HCT116 (cell line): ENCODE results near the gene TUBA3C. TPM values are rescaled to one million over a fixed set of nuclear protein-coding genes. Genes with fewer than 3 reads are reported as not detected.
"Not testable (repeated sequence)": the region's sequence is repeated elsewhere in the genome, so short reads cannot be mapped to it uniquely, and the experiment has no call there.

ENCODE experiments used
- ATAC-seq: fragments of 200-7000 bp; cut with Tn5 transposase; 2 replicates; pipeline ENCODE4 v1.9.1; 2020; ENCODE audit warnings: mild to moderate bottlenecking, moderate library complexity
- BruUV-seq: library from RNA; stranded (reverse); fragments of 400-500 nt; replicated peaks from 2 replicates; lab custom pipeline; 2021; lab: Mats Ljungman, UMichigan
- CTCF ChIA-PET: fragments of 300-600 bp; sonication (Branson Sonifier 250); formaldehyde crosslinking; loops from one replicate; lab custom pipeline; 2021; ENCODE audit warnings: antibody characterized with exemption; lab: Charles Lee
- POLR2A ChIA-PET: fragments of 300-600, 350-600 bp; sonication (Branson Sonifier 250); formaldehyde crosslinking; loops from one replicate; lab custom pipeline; 2021; ENCODE audit warnings: antibody characterized with exemption; lab: Charles Lee
- RAD21 ChIA-PET, 2 experiments: fragments of 300-600 bp; sonication (Branson Sonifier 250); formaldehyde crosslinking; loops; one replicate each; lab custom pipeline; 2023; ENCODE audit warnings: low total read pairs in 2 of 2; ENCODE audit not compliant: uncharacterized antibody in 2 of 2, unreplicated experiment in 2 of 2, low non-redundant PET in 1 of 2; lab: Charles Lee
- DNase-seq: peaks from one replicate; pipeline ENCODE4 v3.0.0-alpha.2; 2010; ENCODE audit warnings: low read depth, low spot score
- H2AFZ ChIP-seq: fragments of 200-600 bp; shearing (Covaris generic), sonication (generic); 2 replicates; pipeline ENCODE4 v1.6.1; 2017; ENCODE audit warnings: low read depth, mixed run types, mixed read lengths, antibody characterized with exemption, low read length; ENCODE audit not compliant: poor library complexity, severe bottlenecking
- H3K27ac ChIP-seq: 2 replicates; pipeline ENCODE4 v1.5.1; 2012; ENCODE audit warnings: low read depth, low read length
- H3K27me3 ChIP-seq: fragments of 200-600 bp; sonication (generic); 2 replicates; pipeline ENCODE4 v1.6.1; 2016; ENCODE audit warnings: mixed run types, low read length, mixed read lengths; ENCODE audit not compliant: insufficient read depth
- H3K36me3 ChIP-seq, 2 experiments: fragments of 200-500 bp in 1 of 2; fragments of 200-600 bp in 1 of 2; sonication (Bioruptor generic) in 1 of 2; sonication (generic) in 1 of 2; 2 replicates each; pipeline versions ENCODE4 v1.5.1 to v1.6.1; 2014 to 2016; ENCODE audit warnings: low read length in 2 of 2, inconsistent platforms in 1 of 2, mixed read lengths in 1 of 2, mixed run types in 1 of 2; ENCODE audit not compliant: insufficient read depth in 2 of 2, control insufficient read depth in 1 of 2
- H3K4me1 ChIP-seq, 2 experiments: fragments of 200-600 bp in 1 of 2; sonication (generic) in 1 of 2; 2 replicates each; pipeline versions ENCODE4 v1.5.1 to v1.6.1; 2012 to 2017; ENCODE audit warnings: low read length in 2 of 2, inconsistent platforms in 1 of 2, mild to moderate bottlenecking in 1 of 2, mixed read lengths in 1 of 2, mixed run types in 1 of 2, moderate library complexity in 1 of 2; ENCODE audit not compliant: insufficient read depth in 2 of 2, control insufficient read depth in 1 of 2
- H3K4me2 ChIP-seq: fragments of 200-600 bp; sonication (generic); 2 replicates; pipeline ENCODE4 v1.6.1; 2017; ENCODE audit warnings: mixed run types, low read length, mixed read lengths
- H3K4me3 ChIP-seq, 2 experiments: fragments of 200-600 bp in 1 of 2; sonication (generic) in 1 of 2; replicated peaks in 1 of 2; 2 replicates each; pipeline ENCODE4 v1.5.1; 2011 to 2016; ENCODE audit warnings: low read length in 2 of 2, control low read depth in 1 of 2, low read depth in 1 of 2, mild to moderate bottlenecking in 1 of 2, mixed read lengths in 1 of 2, mixed run types in 1 of 2
- H3K79me2 ChIP-seq: fragments of 200-600 bp; sonication (generic); 2 replicates; pipeline ENCODE4 v1.6.1; 2017; ENCODE audit warnings: mild to moderate bottlenecking, mixed run types, low read length, moderate library complexity, mixed read lengths; ENCODE audit not compliant: insufficient read depth
- H3K9ac ChIP-seq: fragments of 200-600 bp; sonication (generic); 2 replicates; pipeline ENCODE4 v1.6.1; 2016; ENCODE audit warnings: low read length, mixed read lengths
- H3K9me2 ChIP-seq: fragments of 200-600 bp; sonication (generic), shearing (Covaris generic); 2 replicates; pipeline ENCODE4 v1.6.1; 2017; ENCODE audit warnings: mixed run types, mild to moderate bottlenecking, moderate library complexity; ENCODE audit not compliant: insufficient read depth
- H3K9me3 ChIP-seq, 2 experiments: fragments of 200-500 bp in 1 of 2; fragments of 200-600 bp in 1 of 2; sonication (Bioruptor generic) in 1 of 2; sonication (generic) in 1 of 2; 2 replicates each; pipeline ENCODE4 v1.6.1; 2014 to 2017; ENCODE audit warnings: low read length in 2 of 2, mixed read lengths in 2 of 2, inconsistent platforms in 1 of 2, low read depth in 1 of 2, mild to moderate bottlenecking in 1 of 2, mixed run types in 1 of 2, moderate library complexity in 1 of 2; ENCODE audit not compliant: control insufficient read depth in 1 of 2, insufficient read depth in 1 of 2
- H4K20me1 ChIP-seq: fragments of 200-600 bp; sonication (generic), shearing (Covaris generic); 2 replicates; pipeline ENCODE4 v1.6.1; 2017; ENCODE audit warnings: mixed run types, mild to moderate bottlenecking, moderate library complexity; ENCODE audit not compliant: insufficient read depth
- CBX3 ChIP-seq: IDR thresholded peaks from 2 replicates; pipeline ENCODE4 v1.6.1; 2012; ENCODE audit warnings: low read depth
- EGR1 ChIP-seq: IDR thresholded peaks from 2 replicates; pipeline ENCODE4 v1.6.1; 2012; ENCODE audit warnings: low read depth
- ELF1 ChIP-seq: IDR thresholded peaks from 2 replicates; pipeline ENCODE4 v1.6.1; 2012; ENCODE audit warnings: low read depth, borderline replicate concordance
- EZH2phosphoT487 ChIP-seq: fragments of 200-600 bp; IDR thresholded peaks from 2 replicates; pipeline ENCODE4 v1.6.1; 2018; ENCODE audit warnings: antibody characterized with exemption, borderline replicate concordance
- RAD21 ChIP-seq: IDR thresholded peaks from 2 replicates; pipeline ENCODE4 v1.6.1; 2012; ENCODE audit warnings: low read depth, mild to moderate bottlenecking
- SP1 ChIP-seq: IDR thresholded peaks from 2 replicates; pipeline ENCODE4 v1.6.1; 2012; ENCODE audit warnings: low read depth
- SRF ChIP-seq: IDR thresholded peaks from 2 replicates; pipeline ENCODE4 v1.6.1; 2012; ENCODE audit warnings: low read depth
- YY1 ChIP-seq: IDR thresholded peaks from 2 replicates; pipeline ENCODE4 v1.6.1; 2011; ENCODE audit warnings: low read length, low read depth, moderate library complexity, mild to moderate bottlenecking; ENCODE audit not compliant: insufficient replicate concordance; ENCODE audit errors: extremely low read depth
- ZNF274 ChIP-seq: fragments of 200-500 bp; sonication (Bioruptor generic); IDR thresholded peaks from 2 replicates; pipeline ENCODE4 v1.6.1; 2014; ENCODE audit warnings: mild to moderate bottlenecking, low read depth, low read length, inconsistent platforms
- intact Hi-C: fragments of 100-400 bp; cut with micrococcal nuclease; formaldehyde crosslinking; loops from 2 replicates; pipeline ENCODE4 v1.10.0; 2022
- total RNA-seq: library from RNA; stranded (reverse); gene quantifications from one replicate; pipeline ENCODE4 v1.2.1, GENCODE V29; 2021; ENCODE audit not compliant: unreplicated experiment
- TF ChIP-seq, protein P1 (sequence below): IDR thresholded peaks from 2 replicates; pipeline ENCODE4 v1.6.1; 2012
- TF ChIP-seq, protein P2 (sequence below): IDR thresholded peaks from 2 replicates; pipeline ENCODE4 v1.6.1; 2011; ENCODE audit warnings: mild to moderate bottlenecking, low read length, moderate library complexity; ENCODE audit not compliant: insufficient replicate concordance; ENCODE audit errors: extremely low read depth
- TF ChIP-seq, protein P3 (sequence below): IDR thresholded peaks from 2 replicates; pipeline ENCODE4 v1.6.1; 2012
- TF ChIP-seq, protein P4 (sequence below), 3 experiments: fragments of 200-600 bp in 1 of 3; sonication (generic) in 1 of 3; IDR thresholded peaks in 2 of 3; conservative IDR thresholded peaks in 1 of 3; 2 replicates each; pipeline ENCODE4 v1.5.1; 2012 to 2017; ENCODE audit warnings: low read depth in 2 of 3, low read length in 2 of 3, antibody characterized with exemption in 1 of 3, borderline replicate concordance in 1 of 3, control low read depth in 1 of 3, mild to moderate bottlenecking in 1 of 3, mixed read lengths in 1 of 3, mixed run types in 1 of 3, moderate library complexity in 1 of 3; ENCODE audit not compliant: insufficient read depth in 1 of 3

Gene TUBA3C
- total RNA-seq, 1 experiment from 2014 or later = not detected

DNA sequence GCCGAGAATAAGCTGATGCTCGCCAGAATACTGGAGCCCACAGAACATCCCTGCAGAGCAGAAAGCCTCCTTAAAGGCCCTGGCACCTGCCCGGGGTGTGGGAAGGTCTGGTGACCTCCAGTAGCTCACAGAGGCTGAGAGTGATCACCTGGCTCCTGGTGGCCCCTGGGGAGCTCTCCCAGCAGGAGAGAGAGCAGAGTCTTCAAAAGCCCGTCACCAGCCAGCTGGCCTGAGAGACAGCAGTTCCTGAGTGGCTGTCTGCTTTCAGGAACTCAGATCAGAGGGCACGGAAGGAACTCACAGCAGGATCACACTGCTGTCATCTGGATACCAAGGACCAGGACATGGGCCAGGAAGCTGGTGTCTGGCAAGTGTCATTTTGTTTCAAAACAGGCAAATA is 7.7 kb upstream of the TUBA3C start:
- H2AFZ ChIP-seq, H3K79me2 ChIP-seq, H3K4me3 ChIP-seq, H3K9me3 ChIP-seq, ATAC-seq, POLR2A ChIA-PET, CTCF ChIA-PET, DNase-seq, intact Hi-C loops, H3K9me2 ChIP-seq, BruUV-seq, H3K4me2 ChIP-seq, H3K4me1 ChIP-seq, RAD21 ChIA-PET, H3K9ac ChIP-seq, H3K27me3 ChIP-seq, H3K27ac ChIP-seq, H3K36me3 ChIP-seq, H4K20me1 ChIP-seq: not testable (repeated sequence)

DNA sequence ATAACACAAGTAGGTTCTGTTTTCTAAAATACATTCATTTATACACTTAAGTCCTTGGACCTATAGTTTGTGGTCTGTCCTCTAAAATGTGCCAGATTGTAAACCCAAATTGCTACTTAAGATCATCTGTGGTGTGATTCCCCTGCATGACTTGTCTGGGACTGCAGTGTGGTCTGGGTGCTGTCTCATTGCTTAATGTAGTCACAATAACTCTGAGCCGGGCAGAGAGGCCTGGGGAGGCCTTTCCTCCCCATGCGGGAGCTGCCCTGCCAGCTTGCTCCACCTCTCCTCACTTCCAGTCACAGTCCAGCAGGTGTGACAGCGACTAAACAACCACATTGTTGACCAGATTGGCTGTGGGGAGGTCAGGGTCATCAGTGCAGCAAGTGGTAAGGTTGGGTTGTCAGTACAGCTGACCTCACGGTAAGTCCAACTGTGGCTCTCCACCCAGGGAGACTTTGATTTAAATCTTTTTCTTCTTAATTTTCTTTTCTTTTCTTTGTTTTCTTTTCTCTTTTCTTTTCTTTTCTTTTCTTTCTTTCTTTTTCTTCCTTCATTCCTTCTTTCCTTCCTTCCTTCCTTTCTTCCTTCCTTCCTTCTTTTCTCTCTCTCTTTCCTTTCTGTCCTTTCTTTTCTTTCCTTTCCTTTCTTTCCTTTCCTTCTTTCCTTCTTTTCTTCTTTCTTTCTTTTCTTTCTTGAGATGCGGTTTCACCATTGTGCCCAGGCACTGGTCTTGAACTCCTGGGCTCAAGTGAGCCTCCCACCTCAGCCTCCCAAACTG is 4.4 kb upstream of the TUBA3C start:
- no TSS peak for BruUV-seq
- no peak overlapping the region for H3K4me2 ChIP-seq
- no peak overlapping the region for H3K4me3 ChIP-seq
- intact Hi-C loops = no loop called here
- no peak overlapping the region for H3K9ac ChIP-seq
- H3K27ac ChIP-seq = no peak overlapping the region
- DNase-seq (no peak), ATAC-seq (no peak)
- ChIA-PET CTCF (no interaction called here), RAD21 (no interaction called here), POLR2A (no interaction called here)
- no peaks in the 10 kb centered on the region for H3K36me3 ChIP-seq
- no peaks in the 10 kb centered on the region for H3K4me1 ChIP-seq
- no peak overlapping the region for H2AFZ ChIP-seq
- no peaks in the 10 kb centered on the region for H3K27me3 ChIP-seq
- H3K9me2 ChIP-seq = no peaks in the 10 kb centered on the region
- TF ChIP-seq ELF1 (no peak), RAD21 (no peak), YY1 (no peak), EZH2phosphoT487 (no peak), CBX3 (no peak), SP1 (no peak), ZNF274 (no peak), SRF (no peak), EGR1 (no peak)
- TF ChIP-seq, protein P1, sequence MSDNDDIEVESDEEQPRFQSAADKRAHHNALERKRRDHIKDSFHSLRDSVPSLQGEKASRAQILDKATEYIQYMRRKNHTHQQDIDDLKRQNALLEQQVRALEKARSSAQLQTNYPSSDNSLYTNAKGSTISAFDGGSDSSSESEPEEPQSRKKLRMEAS = no peak
- TF ChIP-seq, protein P2, sequence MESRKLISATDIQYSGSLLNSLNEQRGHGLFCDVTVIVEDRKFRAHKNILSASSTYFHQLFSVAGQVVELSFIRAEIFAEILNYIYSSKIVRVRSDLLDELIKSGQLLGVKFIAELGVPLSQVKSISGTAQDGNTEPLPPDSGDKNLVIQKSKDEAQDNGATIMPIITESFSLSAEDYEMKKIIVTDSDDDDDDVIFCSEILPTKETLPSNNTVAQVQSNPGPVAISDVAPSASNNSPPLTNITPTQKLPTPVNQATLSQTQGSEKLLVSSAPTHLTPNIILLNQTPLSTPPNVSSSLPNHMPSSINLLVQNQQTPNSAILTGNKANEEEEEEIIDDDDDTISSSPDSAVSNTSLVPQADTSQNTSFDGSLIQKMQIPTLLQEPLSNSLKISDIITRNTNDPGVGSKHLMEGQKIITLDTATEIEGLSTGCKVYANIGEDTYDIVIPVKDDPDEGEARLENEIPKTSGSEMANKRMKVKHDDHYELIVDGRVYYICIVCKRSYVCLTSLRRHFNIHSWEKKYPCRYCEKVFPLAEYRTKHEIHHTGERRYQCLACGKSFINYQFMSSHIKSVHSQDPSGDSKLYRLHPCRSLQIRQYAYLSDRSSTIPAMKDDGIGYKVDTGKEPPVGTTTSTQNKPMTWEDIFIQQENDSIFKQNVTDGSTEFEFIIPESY = no peak
- TF ChIP-seq, protein P3, sequence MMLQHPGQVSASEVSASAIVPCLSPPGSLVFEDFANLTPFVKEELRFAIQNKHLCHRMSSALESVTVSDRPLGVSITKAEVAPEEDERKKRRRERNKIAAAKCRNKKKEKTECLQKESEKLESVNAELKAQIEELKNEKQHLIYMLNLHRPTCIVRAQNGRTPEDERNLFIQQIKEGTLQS = no peak
- TF ChIP-seq, protein P4, sequence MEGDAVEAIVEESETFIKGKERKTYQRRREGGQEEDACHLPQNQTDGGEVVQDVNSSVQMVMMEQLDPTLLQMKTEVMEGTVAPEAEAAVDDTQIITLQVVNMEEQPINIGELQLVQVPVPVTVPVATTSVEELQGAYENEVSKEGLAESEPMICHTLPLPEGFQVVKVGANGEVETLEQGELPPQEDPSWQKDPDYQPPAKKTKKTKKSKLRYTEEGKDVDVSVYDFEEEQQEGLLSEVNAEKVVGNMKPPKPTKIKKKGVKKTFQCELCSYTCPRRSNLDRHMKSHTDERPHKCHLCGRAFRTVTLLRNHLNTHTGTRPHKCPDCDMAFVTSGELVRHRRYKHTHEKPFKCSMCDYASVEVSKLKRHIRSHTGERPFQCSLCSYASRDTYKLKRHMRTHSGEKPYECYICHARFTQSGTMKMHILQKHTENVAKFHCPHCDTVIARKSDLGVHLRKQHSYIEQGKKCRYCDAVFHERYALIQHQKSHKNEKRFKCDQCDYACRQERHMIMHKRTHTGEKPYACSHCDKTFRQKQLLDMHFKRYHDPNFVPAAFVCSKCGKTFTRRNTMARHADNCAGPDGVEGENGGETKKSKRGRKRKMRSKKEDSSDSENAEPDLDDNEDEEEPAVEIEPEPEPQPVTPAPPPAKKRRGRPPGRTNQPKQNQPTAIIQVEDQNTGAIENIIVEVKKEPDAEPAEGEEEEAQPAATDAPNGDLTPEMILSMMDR (IDR thresholded peaks at IDR 0.05 in 2 of 3, conservative IDR thresholded peaks at IDR 0.05 in 1 of 3; ENCODE audit: borderline replicate concordance in 1 of 3, insufficient read depth in 1 of 3, low read depth in 2 of 3, low read length in 2 of 3) = no peak
- no peaks in the 10 kb centered on the region for H4K20me1 ChIP-seq
- no peaks in the 10 kb centered on the region for H3K79me2 ChIP-seq
- H3K9me3 ChIP-seq = no peaks in the 10 kb centered on the region; a peak in 2 of 4 replicates
